IMR-90 (cell line): Measurements from ENCODE around the gene NDUFS5. TPM values are rescaled to one million over a fixed set of nuclear protein-coding genes. Genes with fewer than 3 reads are reported as not detected.

ENCODE experiments used
- ATAC-seq: fragments of 200-7000 bp; cut with Tn5 transposase; 2 replicates; pipeline ENCODE4 v1.9.1; 2020; ENCODE audit warnings: low read depth, mild to moderate bottlenecking, moderate library complexity
- BruUV-seq: library from RNA; stranded (reverse); fragments of 400-500 nt; replicated peaks from 2 replicates; lab custom pipeline; 2021; lab: Mats Ljungman, UMichigan
- CTCF ChIA-PET: fragments of 300-600 bp; formaldehyde crosslinking; extraction: SDS; loops from one replicate; lab custom pipeline; 2021; ENCODE audit warnings: antibody characterized with exemption; lab: Yijun Ruan, JAX
- POLR2A ChIA-PET: fragments of 300-600 bp; sonication (Branson Sonifier 250); formaldehyde crosslinking; loops from one replicate; lab custom pipeline; 2022; ENCODE audit warnings: antibody characterized with exemption; ENCODE audit not compliant: unreplicated experiment; lab: Charles Lee
- DNase-seq: peaks from one replicate; pipeline ENCODE4 v3.0.0; 2013
- H2AFZ ChIP-seq: replicated peaks from 2 replicates; pipeline ENCODE3; 2013; ENCODE audit warnings: low read length, mild to moderate bottlenecking; ENCODE audit not compliant: poor library complexity
- H2AK5ac ChIP-seq: 2 replicates; pipeline ENCODE4 v1.6.1; 2013; ENCODE audit warnings: low read depth, low read length, inconsistent platforms
- H2AK9ac ChIP-seq: replicated peaks from 2 replicates; pipeline ENCODE3; 2013; ENCODE audit warnings: mild to moderate bottlenecking, low read depth, low read length, moderate library complexity; ENCODE audit not compliant: poor library complexity
- H2BK120ac ChIP-seq: 2 replicates; pipeline ENCODE4 v1.6.1; 2013; ENCODE audit warnings: low read depth, low read length, inconsistent platforms
- H2BK15ac ChIP-seq: 3 replicates; pipeline ENCODE4 v1.6.1; 2013; ENCODE audit warnings: low read depth, low read length, inconsistent platforms
- H2BK20ac ChIP-seq: 2 replicates; pipeline ENCODE4 v1.6.1; 2013; ENCODE audit warnings: low read depth, mild to moderate bottlenecking, inconsistent platforms, low read length, moderate library complexity
- H2BK5ac ChIP-seq: 2 replicates; pipeline ENCODE4 v1.6.1; 2013; ENCODE audit warnings: mild to moderate bottlenecking, low read depth, low read length, inconsistent platforms; ENCODE audit not compliant: poor library complexity, severe bottlenecking
- H3K14ac ChIP-seq: replicated peaks from 2 replicates; pipeline ENCODE4 v1.6.1; 2013; ENCODE audit warnings: low read depth, low read length, inconsistent platforms
- H3K18ac ChIP-seq: 2 replicates; pipeline ENCODE4 v1.6.1; 2013; ENCODE audit warnings: low read depth, low read length, control low read depth
- H3K23ac ChIP-seq: 2 replicates; pipeline ENCODE4 v1.6.1; 2013; ENCODE audit warnings: low read depth, low read length, inconsistent platforms
- H3K27ac ChIP-seq: 2 replicates; pipeline ENCODE4 v1.5.1; 2013; ENCODE audit warnings: mild to moderate bottlenecking, control low read depth, low read length; ENCODE audit not compliant: insufficient read depth
- H3K27me3 ChIP-seq: 2 replicates; pipeline ENCODE4 v1.6.1; 2013; ENCODE audit warnings: low read length; ENCODE audit not compliant: control insufficient read depth, insufficient read depth
- H3K36me3 ChIP-seq: 2 replicates; pipeline ENCODE4 v1.6.1; 2013; ENCODE audit warnings: low read length, mixed read lengths; ENCODE audit not compliant: control insufficient read depth, insufficient read depth
- H3K4ac ChIP-seq: 2 replicates; pipeline ENCODE4 v1.6.1; 2013; ENCODE audit warnings: low read depth, low read length, inconsistent platforms
- H3K4me1 ChIP-seq: 2 replicates; pipeline ENCODE4 v1.6.1; 2013; ENCODE audit warnings: low read length, mixed read lengths; ENCODE audit not compliant: control insufficient read depth, insufficient read depth
- H3K4me2 ChIP-seq: 2 replicates; pipeline ENCODE4 v1.6.1; 2013; ENCODE audit warnings: low read depth, mild to moderate bottlenecking, control low read depth, low read length, moderate library complexity
- H3K4me3 ChIP-seq: 2 replicates; pipeline ENCODE4 v1.5.1; 2013; ENCODE audit warnings: low read depth, mild to moderate bottlenecking, control low read depth, low read length, moderate library complexity; ENCODE audit not compliant: insufficient read depth
- H3K56ac ChIP-seq: 2 replicates; pipeline ENCODE4 v1.6.1; 2013; ENCODE audit warnings: low read length, inconsistent platforms; ENCODE audit not compliant: insufficient read depth; ENCODE audit errors: extremely low read depth
- H3K79me1 ChIP-seq, 2 experiments: 2 replicates each; pipeline ENCODE4 v1.6.1; 2013; ENCODE audit warnings: low read length in 2 of 2, inconsistent platforms in 1 of 2, low read depth in 1 of 2
- H3K9ac ChIP-seq: 2 replicates; pipeline ENCODE4 v1.6.1; 2013; ENCODE audit warnings: low read depth, low read length, control low read depth
- H3K9me1 ChIP-seq: 2 replicates; pipeline ENCODE4 v1.6.1; 2013; ENCODE audit warnings: low read length, inconsistent platforms; ENCODE audit not compliant: insufficient read depth
- H3K9me3 ChIP-seq: 2 replicates; pipeline ENCODE4 v1.6.1; 2013; ENCODE audit warnings: low read length; ENCODE audit not compliant: control insufficient read depth, insufficient read depth
- H4K20me1 ChIP-seq: 2 replicates; pipeline ENCODE4 v1.6.1; 2013; ENCODE audit warnings: low read length, inconsistent platforms; ENCODE audit not compliant: insufficient read depth
- H4K5ac ChIP-seq: 2 replicates; pipeline ENCODE4 v1.6.1; 2013; ENCODE audit warnings: mild to moderate bottlenecking, low read depth, low read length, control low read depth
- H4K8ac ChIP-seq, 2 experiments: 2 replicates each; pipeline ENCODE4 v1.6.1; 2013; ENCODE audit warnings: low read depth in 2 of 2, low read length in 2 of 2, control low read depth in 1 of 2, inconsistent platforms in 1 of 2
- H4K91ac ChIP-seq: 2 replicates; pipeline ENCODE4 v1.6.1; 2013; ENCODE audit warnings: low read depth, low read length, inconsistent platforms; ENCODE audit not compliant: insufficient read depth
- FOS ChIP-seq: fragments of 150-350 bp; IDR thresholded peaks from 2 replicates; pipeline ENCODE4 v1.6.1; 2016; ENCODE audit warnings: low read depth, low read length
- RCOR1 ChIP-seq: IDR thresholded peaks from 2 replicates; pipeline ENCODE4 v1.6.1; 2012; ENCODE audit warnings: mild to moderate bottlenecking, low read length, improper control_type of control experiment; ENCODE audit not compliant: insufficient replicate concordance
- WGBS, 2 experiments: methylation state at CpG; one replicate each; pipeline versions ENCODE4 v1.1.5 to v1.1.7; 2013; ENCODE audit warnings: missing lambda C conversion rate in 2 of 2; ENCODE audit not compliant: insufficient read length in 1 of 2; ENCODE audit errors: extremely low coverage in 2 of 2; 5-methylcytosine and 5-hydroxymethylcytosine counted together
- dilution Hi-C: fragments of 300-500 bp; cut with HindIII; formaldehyde crosslinking; loops from one replicate; pipeline ENCODE4 v1.14.3; 2018; ENCODE audit warnings: low sequenced_read_pairs; ENCODE audit not compliant: unreplicated experiment
- in situ Hi-C: fragments of 300-500 bp; cut with MboI; formaldehyde crosslinking; loops from 3 replicates; pipeline ENCODE4 v1.14.3; 2019; ENCODE audit warnings: low sequenced_read_pairs, inconsistent platforms, mixed read lengths
- intact Hi-C: fragments of 100-400 bp; cut with micrococcal nuclease; formaldehyde crosslinking; loops from 2 replicates; pipeline ENCODE4 v1.10.0; 2022
- polyA plus RNA-seq, 3 experiments: library from polyadenylated mRNA; depleted of rRNA; stranded (reverse); fragments of >200 nt; gene quantifications; 2 replicates each; pipeline ENCODE4 v1.2.3, GENCODE V29; 2012; ENCODE audit warnings: low replicate concordance in 1 of 3
- total RNA-seq: library from RNA; depleted of rRNA; stranded (reverse); fragments of >200 nt; gene quantifications from 2 replicates; pipeline ENCODE4 v1.2.3, GENCODE V29; 2012

The NDUFS5 gene
- total and polyA plus RNA-seq, 2 of the 4 experiments (the other 2 are of a cell fraction): 645 to 1,092 TPM

- Histone ChIP-seq H3K27ac (no peak overlapping the region), H4K8ac (no peak overlapping the region), H3K56ac (no peak overlapping the region), H3K4me2 (no peak overlapping the region), H4K20me1 (peaks cover 22% of the 10 kb centered on the region), H2BK20ac (no peak overlapping the region), H2BK120ac (no peak overlapping the region), H3K36me3 (peaks cover 56% of the 10 kb centered on the region), H3K9ac (no peak overlapping the region), H3K18ac (no peak overlapping the region), H3K27me3 (no peaks in the 10 kb centered on the region), H2BK5ac (peak overlapping the region; percentile 47), H3K14ac (no peak overlapping the region), H3K9me1 (peaks cover 5% of the 10 kb centered on the region), H2AK5ac (no peak overlapping the region), H2AFZ (no peak overlapping the region), H3K9me3 (no peaks in the 10 kb centered on the region), H2BK15ac (no peak overlapping the region), H3K23ac (no peak overlapping the region), H3K4ac (no peak overlapping the region), H4K91ac (no peak overlapping the region), H4K5ac (no peak overlapping the region), H3K4me1 (peaks cover 3% of the 10 kb centered on the region; the same call in 1 of the 2 replicates), H3K4me3 (no peak overlapping the region), H2AK9ac (no peak overlapping the region), H3K79me1 (peaks cover 36 to 46% of the 10 kb centered on the region in 2 experiments)
- ATAC-seq (no peak; the same call in 1 of the 2 replicates), DNase-seq (no peak)
- in situ Hi-C loops (loop anchor here (25.0 kb wide), 1 partner anchor 991 kb away; the partner anchor contains the start of genes FHL3 and UTP11), intact Hi-C loops (no loop called here), dilution Hi-C loops (no loop called here)
- POLR2A ChIA-PET: no interaction called here
- BruUV-seq: no TSS peak
- WGBS, 2 experiments: no CpG with 5 or more reads among the region's 3 CpGs
- TF ChIP-seq RCOR1 (no peak), FOS (no peak)
- CTCF ChIA-PET: no interaction called here
Measured at GRCh38 chr1:39003281-39003680, 22.9 kb upstream of the NDUFS5 start.
